Cerebellar nuclear complex (tissue), 1 donor: ENCODE data around the gene AP2B1.
A peak's percentile ranks its signal among the peaks of the same experiment; 100 is the strongest.
"Not testable (repeated sequence)": the region's sequence is repeated elsewhere in the genome, so short reads cannot be mapped to it uniquely, and the experiment has no call there.

Source experiments
- DNase-seq, 2 experiments: peaks; one replicate each; lab custom pipeline; 2025; lab: John Stamatoyannopoulos, UW

The AP2B1 gene

GRCh38 chr17:35748979-35749378 is 161.9 kb downstream of the AP2B1 start:
- DNase-seq: no peak

- no peak for DNase-seq
Measured at GRCh38 chr17:35749560-35750412, 162.7 kb downstream of the AP2B1 start.

- no peak for DNase-seq
Measured at GRCh38 chr17:35750526-35751395, 163.6 kb downstream of the AP2B1 start.

- not testable (repeated sequence) for DNase-seq
Measured at GRCh38 chr17:35751541-35751940, 164.4 kb downstream of the AP2B1 start.

- no peak for DNase-seq
Measured at GRCh38 chr17:35752471-35752870, 165.3 kb downstream of the AP2B1 start.

GRCh38 chr17:35752945-35753764 is 166.0 kb downstream of the AP2B1 start, which contains the start of gene GAS2L2:
Gene GAS2L2 (minus strand): TSS chr17:35753239. CDS start chr17:35752850, 389 bp downstream.
- DNase-seq: no peak

GRCh38 chr17:35757243-35757642 is 170.1 kb downstream of the AP2B1 start:
- DNase-seq: no peak

GRCh38 chr17:35760587-35760986 is 173.5 kb downstream of the AP2B1 start, which contains the start of gene C17orf50:
Gene C17orf50 (plus strand): TSS chr17:35760887. CDS start chr17:35760942, 55 bp downstream.
- DNase-seq: no peak

GRCh38 chr17:35761601-35762000 is 174.5 kb downstream of the AP2B1 start:
- no peak for DNase-seq

- no peak for DNase-seq
Measured at GRCh38 chr17:35763767-35764122, 176.6 kb downstream of the AP2B1 start.

- peak; percentile 16 to 27 for DNase-seq
Measured at GRCh38 chr17:35764123-35764991, 177.2 kb downstream of the AP2B1 start.

GRCh38 chr17:35765086-35765710 is 178.1 kb downstream of the AP2B1 start:
- DNase-seq: no peak

GRCh38 chr17:35765756-35766488 is 178.8 kb downstream of the AP2B1 start:
- DNase-seq: no peak

- no peak for DNase-seq
Measured at GRCh38 chr17:35766489-35766877, 179.4 kb downstream of the AP2B1 start.

- no peak for DNase-seq
Measured at GRCh38 chr17:35766903-35767510, 179.9 kb downstream of the AP2B1 start.

- DNase-seq: no peak
Measured at GRCh38 chr17:35768797-35769196, 181.7 kb downstream of the AP2B1 start.

GRCh38 chr17:35769895-35770486 is 182.9 kb downstream of the AP2B1 start:
- no peak for DNase-seq

GRCh38 chr17:35773129-35773528 is 186.0 kb downstream of the AP2B1 start:
- DNase-seq: no peak
